Left ventricle myocardium inferior (tissue), 1 donor: ENCODE results near the gene ACSM6. TPM values are rescaled to one million over a fixed set of nuclear protein-coding genes. Genes with fewer than 3 reads are reported as not detected.
A peak's percentile ranks its signal among the peaks of the same experiment; 100 is the strongest.

Source experiments
- DNase-seq: peaks from one replicate; pipeline ENCODE4 v3.0.0-alpha.2; 2020
- H3K27ac ChIP-seq: fragments of 200-600 bp; replicated peaks from 2 replicates; pipeline ENCODE4 v1.8.0; 2021
- H3K27me3 ChIP-seq: fragments of 200-600 bp; 2 replicates; pipeline ENCODE4 v1.8.0; 2021; ENCODE audit warnings: low read depth
- H3K36me3 ChIP-seq: fragments of 200-600 bp; 2 replicates; pipeline ENCODE4 v1.8.0; 2021
- H3K4me1 ChIP-seq: fragments of 200-600 bp; 2 replicates; pipeline ENCODE4 v1.8.0; 2021
- H3K4me3 ChIP-seq: fragments of 200-600 bp; 2 replicates; pipeline ENCODE4 v1.8.0; 2021; ENCODE audit warnings: mild to moderate bottlenecking, moderate library complexity
- H3K9me3 ChIP-seq: fragments of 200-600 bp; replicated peaks from 2 replicates; pipeline ENCODE4 v1.8.0; 2021
- CTCF ChIP-seq: fragments of 200-600 bp; IDR thresholded peaks from 2 replicates; pipeline ENCODE4 v1.8.0; 2021; ENCODE audit warnings: antibody characterized with exemption, mild to moderate bottlenecking, borderline replicate concordance
- intact Hi-C: fragments of 100-400 bp; cut with micrococcal nuclease; formaldehyde crosslinking; loops from one replicate; pipeline ENCODE4 v1.11.0; 2022
- total RNA-seq: library from RNA; stranded (reverse); fragmentation: NEBNext Ultra II Directional; extraction: Animal tissue kit (Norgen Biotek cat#: 25700); gene quantifications from one replicate; pipeline ENCODE4 v1.2.1, GENCODE V29; 2021
- donor health status: DM: no; HTN: yes; CAD: no; lungs with severe emphysema.

The ACSM6 gene
- total RNA-seq, 1 donor from 2014 or later = not detected

GRCh38 chr10:95273393-95274312 lies 79.6 kb downstream of the ACSM6 start:
- no peak for TF ChIP-seq CTCF
- Histone ChIP-seq H3K4me3 (peak overlapping the region; percentile 41), H3K27me3 (no peaks in the 10 kb centered on the region), H3K36me3 (peaks cover 25% of the 10 kb centered on the region), H3K27ac (peak overlapping the region; percentile 89), H3K9me3 (no peaks in the 10 kb centered on the region), H3K4me1 (peaks cover 84% of the 10 kb centered on the region)
- DNase-seq = no peak
- intact Hi-C loops = no loop called here

GRCh38 chr10:95275726-95276366 lies 81.8 kb downstream of the ACSM6 start:
- H3K4me1 ChIP-seq = peaks cover 97% of the 10 kb centered on the region
- H3K27me3 ChIP-seq = no peaks in the 10 kb centered on the region
- no peak for DNase-seq
- H3K36me3 ChIP-seq = peaks cover 9% of the 10 kb centered on the region
- H3K27ac ChIP-seq = peak overlapping the region; percentile 89
- no peaks in the 10 kb centered on the region for H3K9me3 ChIP-seq
- no peak for TF ChIP-seq CTCF
- no peak overlapping the region for H3K4me3 ChIP-seq
- intact Hi-C loops = no loop called here

GRCh38 chr10:95276367-95277200 lies 82.5 kb downstream of the ACSM6 start:
- no peak for TF ChIP-seq CTCF
- no peak for DNase-seq
- H3K4me1 ChIP-seq = peaks cover 100% of the 10 kb centered on the region
- no peaks in the 10 kb centered on the region for H3K9me3 ChIP-seq
- no peak overlapping the region for H3K4me3 ChIP-seq
- intact Hi-C loops = no loop called here
- H3K27me3 ChIP-seq = no peaks in the 10 kb centered on the region
- H3K36me3 ChIP-seq = peaks cover 1% of the 10 kb centered on the region
- peak overlapping the region; percentile 89 for H3K27ac ChIP-seq

GRCh38 chr10:95277201-95277570 lies 83.1 kb downstream of the ACSM6 start:
- no peak for TF ChIP-seq CTCF
- Histone ChIP-seq H3K27ac (peak overlapping the region; percentile 89), H3K4me1 (peaks cover 100% of the 10 kb centered on the region), H3K4me3 (no peak overlapping the region), H3K27me3 (no peaks in the 10 kb centered on the region), H3K36me3 (no peaks in the 10 kb centered on the region), H3K9me3 (no peaks in the 10 kb centered on the region)
- no peak for DNase-seq
- intact Hi-C loops = no loop called here

GRCh38 chr10:95277614-95278013 lies 83.6 kb downstream of the ACSM6 start:
- no peak for DNase-seq
- Histone ChIP-seq H3K9me3 (no peaks in the 10 kb centered on the region), H3K27me3 (no peaks in the 10 kb centered on the region), H3K36me3 (peaks cover under 1% of the 10 kb centered on the region), H3K4me1 (peaks cover 100% of the 10 kb centered on the region), H3K4me3 (no peak overlapping the region), H3K27ac (peak overlapping the region; percentile 89)
- intact Hi-C loops = no loop called here
- no peak for TF ChIP-seq CTCF

Other genes starting within 250 kb of the ACSM6 start
- gene CYP2C8, start 124.7 kb upstream of the ACSM6 start, total RNA-seq = not detected
- 358 TPM for gene PDLIM1, start 96.8 kb downstream of the ACSM6 start, total RNA-seq